HepG2 (cell line): ENCODE measurements around the gene CYTH1. TPM values are rescaled to one million over a fixed set of nuclear protein-coding genes. Genes with fewer than 3 reads are reported as not detected.

ENCODE experiments used
- BRCA1 ChIP-seq: sonication (generic); formaldehyde crosslinking; IDR thresholded peaks from 2 replicates; pipeline ENCODE4 v1.4.0; 2020; ENCODE audit warnings: missing genetic modification reagents
- ERF ChIP-seq: IDR thresholded peaks from 2 replicates; pipeline ENCODE4 v1.6.1; 2018; ENCODE audit warnings: missing biosample characterization, missing genetic modification reagents
- FOSL1 ChIP-seq: sonication (generic); formaldehyde crosslinking; IDR thresholded peaks from 2 replicates; pipeline ENCODE4 v1.9.0; 2021; ENCODE audit warnings: missing genetic modification reagents, borderline replicate concordance
- HNF1A ChIP-seq, 2 experiments: sonication (generic) in 1 of 2; formaldehyde crosslinking in 1 of 2; IDR thresholded peaks; 2 replicates each; pipeline versions ENCODE4 v1.4.0 to v1.6.1; 2016 to 2020; ENCODE audit warnings: borderline replicate concordance in 1 of 2, low read depth in 1 of 2, mild to moderate bottlenecking in 1 of 2, missing genetic modification reagents in 1 of 2
- HNF4A ChIP-seq: sonication (generic); formaldehyde crosslinking; IDR thresholded peaks from 2 replicates; pipeline ENCODE4 v1.4.0; 2020; ENCODE audit warnings: missing genetic modification reagents
- HNRNPL ChIP-seq: fragments of 200-400 bp; formaldehyde crosslinking; IDR thresholded peaks from 2 replicates; pipeline ENCODE4 v1.6.1; 2017; ENCODE audit warnings: mild to moderate bottlenecking, low read depth, low read length
- KDM6A ChIP-seq: IDR thresholded peaks from 2 replicates; pipeline ENCODE4 v1.6.1; 2016; ENCODE audit warnings: low read depth
- MEIS2 ChIP-seq: sonication (generic); formaldehyde crosslinking; IDR thresholded peaks from 2 replicates; pipeline ENCODE4 v1.9.0; 2021; ENCODE audit warnings: mild to moderate bottlenecking, missing genetic modification reagents
- NR2F6 ChIP-seq, 2 experiments: IDR thresholded peaks; 2 replicates each; pipeline ENCODE4 v1.6.1; 2016; ENCODE audit warnings: antibody characterized with exemption in 1 of 2, mild to moderate bottlenecking in 1 of 2
- POGZ ChIP-seq: sonication (generic); formaldehyde crosslinking; IDR thresholded peaks from 2 replicates; pipeline ENCODE4 v1.4.0; 2020; ENCODE audit warnings: mild to moderate bottlenecking, missing genetic modification reagents
- SP140L ChIP-seq: sonication (generic); formaldehyde crosslinking; IDR thresholded peaks from 2 replicates; pipeline ENCODE4 v1.4.0; 2020; ENCODE audit warnings: missing genetic modification reagents, borderline replicate concordance
- ZBTB1 ChIP-seq: sonication (generic); formaldehyde crosslinking; IDR thresholded peaks from 2 replicates; pipeline ENCODE4 v1.4.0; 2020; ENCODE audit warnings: missing genetic modification reagents, borderline replicate concordance
- ZBTB38 ChIP-seq: sonication (generic); formaldehyde crosslinking; IDR thresholded peaks from 2 replicates; pipeline ENCODE4 v1.5.1; 2020; ENCODE audit warnings: mild to moderate bottlenecking, missing genetic modification reagents
- ZNF790 ChIP-seq: sonication (generic); formaldehyde crosslinking; IDR thresholded peaks from 2 replicates; pipeline ENCODE4 v1.8.0; 2022; ENCODE audit warnings: missing genetic modification reagents, mild to moderate bottlenecking, borderline replicate concordance
- polyA plus RNA-seq, 8 experiments: library from polyadenylated mRNA; depleted of rRNA in 3 of 8; stranded (reverse) in 7 of 8; unstranded in 1 of 8; fragments of >200 nt; fragmentation: Illumina TruSeq in 4 of 8; extraction: Trizol in 4 of 8; gene quantifications; 2 replicates each; pipeline versions ENCODE4 v1.2.1 to v1.2.3, GENCODE V29; 2011 to 2016; ENCODE audit warnings: low read depth in 4 of 8, missing spikeins in 1 of 8, mixed read lengths in 1 of 8; ENCODE audit not compliant: insufficient read depth in 1 of 8
- total RNA-seq, 5 experiments: library from RNA; depleted of rRNA; stranded (reverse); fragments of >200 nt; fragmentation: Illumina TruSeq; extraction: Trizol; gene quantifications; 2 replicates each; pipeline ENCODE4 v1.2.3, GENCODE V29; 2016; ENCODE audit warnings: low read depth in 1 of 5
- TF ChIP-seq, protein P1 (sequence below): IDR thresholded peaks from 2 replicates; pipeline ENCODE4 v1.6.1; 2018; ENCODE audit warnings: missing genetic modification reagents, mild to moderate bottlenecking, missing compliant biosample characterization
- TF ChIP-seq, protein P2 (sequence below): sonication (generic); formaldehyde crosslinking; IDR thresholded peaks from 2 replicates; pipeline ENCODE4; 2020; ENCODE audit warnings: missing genetic modification reagents, mild to moderate bottlenecking, borderline replicate concordance
- TF ChIP-seq, protein P3 (sequence below): sonication (generic); formaldehyde crosslinking; IDR thresholded peaks from 2 replicates; pipeline ENCODE4 v1.9.0; 2022; ENCODE audit warnings: low read depth, missing genetic modification reagents
- TF ChIP-seq, protein P4 (sequence below): sonication (generic); formaldehyde crosslinking; IDR thresholded peaks from 2 replicates; pipeline ENCODE4 v1.8.1; 2023; ENCODE audit warnings: mild to moderate bottlenecking, missing genetic modification reagents

The CYTH1 gene
- total and polyA plus RNA-seq, 2 of the 13 experiments (the other 11 are each of a cell fraction or from before 2014, with no cell fraction given) = 20.1 to 48.9 TPM

DNA sequence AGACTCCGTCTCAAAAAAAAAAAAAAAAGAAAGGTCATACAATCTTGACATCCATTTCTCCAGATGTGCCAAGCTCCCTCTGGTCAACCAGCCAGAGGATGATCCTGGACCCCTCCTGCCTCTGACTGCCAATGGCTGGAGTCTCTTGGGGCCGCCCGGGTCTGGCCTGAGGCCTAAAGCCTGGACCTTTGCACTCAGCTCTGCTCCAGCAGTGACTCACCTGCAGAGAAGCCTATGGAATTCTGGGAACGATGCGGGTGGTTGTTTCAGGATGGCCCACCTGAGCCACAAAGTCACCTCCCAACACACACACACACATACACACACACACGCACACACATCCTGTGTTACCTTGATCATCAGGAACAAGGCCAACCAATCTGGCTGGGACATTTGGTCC is 140.8 kb downstream of the CYTH1 start (continued):
- TF ChIP-seq, protein P1, sequence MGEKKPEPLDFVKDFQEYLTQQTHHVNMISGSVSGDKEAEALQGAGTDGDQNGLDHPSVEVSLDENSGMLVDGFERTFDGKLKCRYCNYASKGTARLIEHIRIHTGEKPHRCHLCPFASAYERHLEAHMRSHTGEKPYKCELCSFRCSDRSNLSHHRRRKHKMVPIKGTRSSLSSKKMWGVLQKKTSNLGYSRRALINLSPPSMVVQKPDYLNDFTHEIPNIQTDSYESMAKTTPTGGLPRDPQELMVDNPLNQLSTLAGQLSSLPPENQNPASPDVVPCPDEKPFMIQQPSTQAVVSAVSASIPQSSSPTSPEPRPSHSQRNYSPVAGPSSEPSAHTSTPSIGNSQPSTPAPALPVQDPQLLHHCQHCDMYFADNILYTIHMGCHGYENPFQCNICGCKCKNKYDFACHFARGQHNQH (CRISPR knock-in tag) = peak; percentile 28; the same call in 1 of the 2 replicates
- TF ChIP-seq SP140L (CRISPR knock-in tag) = no peak
- no peak for TF ChIP-seq MEIS2 (CRISPR knock-in tag)
- TF ChIP-seq, protein P2, sequence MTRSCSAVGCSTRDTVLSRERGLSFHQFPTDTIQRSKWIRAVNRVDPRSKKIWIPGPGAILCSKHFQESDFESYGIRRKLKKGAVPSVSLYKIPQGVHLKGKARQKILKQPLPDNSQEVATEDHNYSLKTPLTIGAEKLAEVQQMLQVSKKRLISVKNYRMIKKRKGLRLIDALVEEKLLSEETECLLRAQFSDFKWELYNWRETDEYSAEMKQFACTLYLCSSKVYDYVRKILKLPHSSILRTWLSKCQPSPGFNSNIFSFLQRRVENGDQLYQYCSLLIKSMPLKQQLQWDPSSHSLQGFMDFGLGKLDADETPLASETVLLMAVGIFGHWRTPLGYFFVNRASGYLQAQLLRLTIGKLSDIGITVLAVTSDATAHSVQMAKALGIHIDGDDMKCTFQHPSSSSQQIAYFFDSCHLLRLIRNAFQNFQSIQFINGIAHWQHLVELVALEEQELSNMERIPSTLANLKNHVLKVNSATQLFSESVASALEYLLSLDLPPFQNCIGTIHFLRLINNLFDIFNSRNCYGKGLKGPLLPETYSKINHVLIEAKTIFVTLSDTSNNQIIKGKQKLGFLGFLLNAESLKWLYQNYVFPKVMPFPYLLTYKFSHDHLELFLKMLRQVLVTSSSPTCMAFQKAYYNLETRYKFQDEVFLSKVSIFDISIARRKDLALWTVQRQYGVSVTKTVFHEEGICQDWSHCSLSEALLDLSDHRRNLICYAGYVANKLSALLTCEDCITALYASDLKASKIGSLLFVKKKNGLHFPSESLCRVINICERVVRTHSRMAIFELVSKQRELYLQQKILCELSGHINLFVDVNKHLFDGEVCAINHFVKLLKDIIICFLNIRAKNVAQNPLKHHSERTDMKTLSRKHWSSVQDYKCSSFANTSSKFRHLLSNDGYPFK = peak; percentile 29; the same call in 1 of the 2 replicates
- TF ChIP-seq, protein P3, sequence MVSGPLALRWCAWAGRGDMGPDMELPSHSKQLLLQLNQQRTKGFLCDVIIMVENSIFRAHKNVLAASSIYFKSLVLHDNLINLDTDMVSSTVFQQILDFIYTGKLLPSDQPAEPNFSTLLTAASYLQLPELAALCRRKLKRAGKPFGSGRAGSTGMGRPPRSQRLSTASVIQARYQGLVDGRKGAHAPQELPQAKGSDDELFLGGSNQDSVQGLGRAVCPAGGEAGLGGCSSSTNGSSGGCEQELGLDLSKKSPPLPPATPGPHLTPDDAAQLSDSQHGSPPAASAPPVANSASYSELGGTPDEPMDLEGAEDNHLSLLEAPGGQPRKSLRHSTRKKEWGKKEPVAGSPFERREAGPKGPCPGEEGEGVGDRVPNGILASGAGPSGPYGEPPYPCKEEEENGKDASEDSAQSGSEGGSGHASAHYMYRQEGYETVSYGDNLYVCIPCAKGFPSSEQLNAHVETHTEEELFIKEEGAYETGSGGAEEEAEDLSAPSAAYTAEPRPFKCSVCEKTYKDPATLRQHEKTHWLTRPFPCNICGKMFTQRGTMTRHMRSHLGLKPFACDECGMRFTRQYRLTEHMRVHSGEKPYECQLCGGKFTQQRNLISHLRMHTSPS (CRISPR knock-in tag) = no peak
- 0 out of 2 replicates have a peak, but pooled peaks have one; percentile 16 for TF ChIP-seq HNRNPL
- TF ChIP-seq ZBTB1 (CRISPR knock-in tag) = no peak
- no peak for TF ChIP-seq ZNF790 (CRISPR knock-in tag)
- TF ChIP-seq ZBTB38 (CRISPR knock-in tag) = peak; percentile 67
- peak; percentile 60 for TF ChIP-seq POGZ
- TF ChIP-seq NR2F6 (IDR thresholded peaks at IDR 0.05) = no peak
- no peak for TF ChIP-seq NR2F6 (CRISPR knock-in tag; IDR thresholded peaks at IDR 0.05)
- TF ChIP-seq BRCA1 (CRISPR knock-in tag) = no peak
- peak; percentile 77 for TF ChIP-seq FOSL1 (CRISPR knock-in tag)
- TF ChIP-seq KDM6A = no peak
- TF ChIP-seq ERF (CRISPR knock-in tag) = peak; percentile 35; the same call in 1 of the 2 replicates
- TF ChIP-seq HNF1A (IDR thresholded peaks at IDR 0.05; ENCODE audit: low read depth) = no peak
- no peak for TF ChIP-seq HNF1A (CRISPR knock-in tag; IDR thresholded peaks at IDR 0.05; ENCODE audit: borderline replicate concordance)
- TF ChIP-seq, protein P4, sequence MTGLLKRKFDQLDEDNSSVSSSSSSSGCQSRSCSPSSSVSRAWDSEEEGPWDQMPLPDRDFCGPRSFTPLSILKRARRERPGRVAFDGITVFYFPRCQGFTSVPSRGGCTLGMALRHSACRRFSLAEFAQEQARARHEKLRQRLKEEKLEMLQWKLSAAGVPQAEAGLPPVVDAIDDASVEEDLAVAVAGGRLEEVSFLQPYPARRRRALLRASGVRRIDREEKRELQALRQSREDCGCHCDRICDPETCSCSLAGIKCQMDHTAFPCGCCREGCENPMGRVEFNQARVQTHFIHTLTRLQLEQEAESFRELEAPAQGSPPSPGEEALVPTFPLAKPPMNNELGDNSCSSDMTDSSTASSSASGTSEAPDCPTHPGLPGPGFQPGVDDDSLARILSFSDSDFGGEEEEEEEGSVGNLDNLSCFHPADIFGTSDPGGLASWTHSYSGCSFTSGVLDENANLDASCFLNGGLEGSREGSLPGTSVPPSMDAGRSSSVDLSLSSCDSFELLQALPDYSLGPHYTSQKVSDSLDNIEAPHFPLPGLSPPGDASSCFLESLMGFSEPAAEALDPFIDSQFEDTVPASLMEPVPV (CRISPR knock-in tag) = no peak
- peak; percentile 66 for TF ChIP-seq HNF4A (CRISPR knock-in tag)
